GM19452 (cell line): ENCODE measurements around the gene VSIG8.

Experiments
- ATAC-seq: cut with Tn5 transposase; IDR thresholded peaks from one replicate; pipeline ENCODE4 v1.9.1; 2021; ENCODE audit not compliant: unreplicated experiment

VSIG8 gene

DNA sequence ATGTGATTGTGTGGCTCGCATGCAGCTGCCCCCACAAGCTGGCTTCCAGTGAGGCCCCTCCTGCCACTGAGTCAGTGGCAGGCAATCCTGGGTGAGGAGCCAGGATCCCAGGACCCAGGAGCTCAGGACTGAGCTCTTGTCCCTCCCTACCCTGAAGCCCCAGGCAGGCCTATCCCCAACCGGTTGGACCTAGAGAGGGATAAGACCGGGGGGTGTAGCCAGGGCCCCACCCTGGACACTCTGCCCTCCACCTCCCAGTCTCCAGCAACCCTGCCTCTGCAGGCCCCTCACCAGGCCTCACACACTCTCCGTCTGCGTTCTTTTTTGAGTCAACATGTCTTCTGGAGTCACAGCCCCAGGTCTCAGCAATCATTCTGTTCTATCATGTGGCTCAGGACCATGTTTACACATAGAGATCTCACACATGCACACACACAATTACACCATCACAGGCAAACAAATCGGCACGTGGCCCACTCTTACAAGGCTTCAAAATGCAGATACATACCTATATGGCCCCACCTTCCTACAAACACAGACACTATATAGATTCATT, 2.6 kb downstream of the VSIG8 start:
- no peak for ATAC-seq

DNA sequence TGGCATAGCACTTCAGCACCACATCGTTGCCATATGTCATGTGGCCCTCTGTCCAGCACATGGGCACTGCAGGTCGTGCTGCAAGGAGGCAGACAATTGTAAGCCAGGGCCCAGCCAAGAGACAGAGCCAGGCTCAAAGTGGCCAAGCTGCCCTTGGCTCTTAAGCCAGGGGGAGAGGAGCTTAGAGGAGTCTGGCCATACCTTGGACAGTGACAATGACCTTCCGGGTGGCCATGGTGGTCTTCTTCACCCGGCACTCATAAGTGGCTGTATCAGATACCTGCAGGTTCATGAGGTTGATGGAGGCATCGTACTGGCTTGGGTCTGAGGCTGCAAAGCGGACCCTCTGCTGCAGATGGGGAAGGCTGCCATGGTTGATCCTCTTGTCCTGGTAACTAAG, 4.6 kb downstream of the VSIG8 start:
- ATAC-seq = no peak

DNA sequence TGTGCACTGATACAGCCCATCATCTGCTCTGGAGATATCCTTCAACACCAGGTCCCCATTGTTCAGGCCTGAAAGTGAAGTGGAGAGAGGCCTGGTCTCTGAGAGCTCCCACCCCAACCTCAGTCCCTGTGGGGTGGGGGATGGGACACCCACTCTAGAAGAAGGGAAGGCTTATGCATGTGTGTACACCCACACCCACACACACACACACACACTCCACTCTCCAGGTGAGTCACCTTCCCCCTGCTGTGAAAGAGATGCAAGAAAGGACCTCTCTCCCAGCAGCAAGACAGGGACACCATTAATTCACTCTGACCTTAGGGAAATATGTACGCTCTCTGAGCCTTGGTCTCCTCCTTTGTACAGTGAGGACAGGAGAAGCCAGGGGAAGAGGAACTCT, 5.9 kb downstream of the VSIG8 start:
- ATAC-seq = no peak

DNA sequence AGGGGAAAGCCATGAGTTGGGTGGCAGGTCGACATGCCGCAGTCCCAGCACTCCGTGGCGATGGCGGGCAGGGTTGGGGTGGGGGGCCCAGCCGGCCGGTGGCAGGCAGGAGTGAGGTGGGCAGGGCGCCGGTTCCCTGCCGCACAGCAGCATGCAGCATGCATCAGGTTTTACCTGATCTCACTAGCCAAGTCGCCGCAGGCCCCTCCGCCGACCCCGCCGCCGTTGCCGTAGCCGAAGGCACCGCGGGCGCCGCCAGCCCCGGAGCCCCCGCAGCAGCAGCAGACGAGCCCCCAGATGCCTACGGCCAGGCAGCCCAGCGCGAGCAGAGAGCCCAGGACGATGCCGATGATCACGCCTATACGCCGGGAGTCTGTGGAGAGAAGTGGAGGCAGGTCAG, 6.7 kb downstream of the VSIG8 start:
- ATAC-seq = no peak

DNA sequence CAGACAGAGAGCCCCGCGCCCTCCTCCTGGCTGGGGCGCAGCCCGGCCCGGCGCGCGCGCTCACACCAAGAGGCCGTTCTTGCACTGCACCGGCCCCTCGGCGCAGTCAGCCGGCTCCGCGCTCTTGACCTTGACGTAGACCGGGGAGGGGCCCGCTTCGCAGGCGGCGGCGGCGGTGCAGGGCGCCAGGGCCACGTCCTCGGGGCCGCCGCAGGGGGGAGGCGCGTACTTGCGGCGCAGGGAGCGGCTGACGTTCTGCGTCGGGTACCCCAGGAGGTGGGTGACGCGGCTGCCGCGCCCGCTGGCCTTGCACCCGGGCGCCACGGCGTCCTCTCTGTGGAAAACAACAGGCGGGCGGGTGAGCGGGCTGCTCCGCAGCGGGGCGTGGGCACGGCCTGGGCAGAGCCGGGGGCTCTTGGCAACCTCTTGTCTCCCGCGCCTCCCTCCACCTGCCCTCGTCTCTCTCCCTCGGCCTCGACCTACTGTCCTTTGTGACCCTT, 7.7 kb downstream of the VSIG8 start:
- peak; percentile 85 for ATAC-seq

DNA sequence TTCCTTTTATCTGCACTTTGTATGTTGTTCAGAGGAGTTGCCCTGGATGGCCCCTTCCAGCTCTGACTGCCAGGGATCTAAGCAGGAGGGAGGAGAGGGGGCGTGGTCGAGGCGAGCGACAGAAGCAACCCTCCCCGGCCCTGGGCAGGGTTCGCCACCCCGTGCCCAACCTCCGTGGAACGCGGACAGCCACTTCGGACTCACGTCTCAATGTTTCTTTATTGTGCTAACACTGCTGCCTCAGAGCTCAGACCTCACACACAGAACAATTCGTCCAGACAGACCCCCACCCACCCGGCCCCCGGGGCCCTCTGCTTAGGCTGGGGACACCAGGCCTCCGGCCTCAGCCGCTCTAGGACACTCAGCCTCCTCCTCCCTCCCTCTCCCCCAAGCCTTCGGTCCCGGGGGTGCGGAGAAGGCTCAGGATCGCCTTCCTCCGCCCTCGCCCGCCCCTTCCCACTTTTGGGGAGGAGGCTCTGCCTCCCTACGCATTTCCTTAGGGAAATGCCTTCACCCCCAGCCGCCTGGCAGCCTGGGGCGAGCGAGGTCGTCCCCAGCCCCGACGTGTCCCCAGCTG, 8.3 kb downstream of the VSIG8 start:
- ATAC-seq = peak; percentile 7

DNA sequence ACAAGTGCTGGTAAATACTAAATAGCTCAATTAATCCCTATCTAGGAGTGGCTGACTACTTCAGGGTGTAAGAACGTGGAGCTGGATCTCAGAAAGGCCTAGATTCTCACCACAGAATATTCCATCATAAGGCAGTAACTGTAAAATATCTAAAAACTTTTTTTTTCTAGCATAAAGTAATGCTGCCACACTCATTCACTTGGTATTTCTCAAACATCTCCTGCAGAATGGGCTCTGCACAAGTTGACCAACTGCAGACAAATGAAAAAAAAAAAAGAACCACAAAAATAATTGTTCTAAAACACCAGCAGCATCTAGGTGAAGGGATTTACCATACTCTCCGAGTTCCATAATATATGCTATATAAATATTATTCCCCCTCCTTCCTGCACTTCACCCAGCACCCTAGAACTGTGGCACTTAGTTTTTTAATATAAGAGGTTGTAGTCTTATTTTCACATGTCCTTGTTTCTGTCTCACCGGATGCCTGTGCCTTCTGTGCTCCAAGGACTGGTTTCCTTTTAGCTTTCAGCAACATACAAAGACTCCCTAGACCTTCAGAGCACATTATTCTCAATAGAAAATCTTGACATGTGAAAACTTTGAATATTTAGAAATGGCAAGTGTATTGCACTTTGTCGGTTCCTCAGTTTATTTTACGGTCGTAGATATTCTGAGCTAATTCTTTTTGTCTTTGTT, 8.9 kb downstream of the VSIG8 start:
- ATAC-seq = no peak

DNA sequence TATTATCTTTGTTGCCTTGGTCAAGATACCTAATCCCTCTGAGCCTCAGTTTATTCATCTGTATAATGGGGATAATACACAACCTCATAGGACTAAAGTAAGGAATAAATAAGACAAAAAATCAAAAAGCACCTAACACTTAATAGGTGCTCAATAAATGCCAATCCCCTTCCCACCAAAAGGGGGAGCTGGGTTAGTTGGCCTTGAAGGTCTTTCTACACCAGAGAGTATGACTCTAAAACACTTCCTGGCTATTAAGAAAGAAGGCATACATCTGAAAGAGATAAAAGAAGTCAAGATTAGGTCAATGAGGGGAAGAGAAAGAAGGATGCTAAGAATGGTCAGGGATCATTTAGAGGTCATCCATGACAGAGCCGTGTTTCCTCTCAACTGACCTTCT, 11.1 kb downstream of the VSIG8 start:
- ATAC-seq = no peak

DNA sequence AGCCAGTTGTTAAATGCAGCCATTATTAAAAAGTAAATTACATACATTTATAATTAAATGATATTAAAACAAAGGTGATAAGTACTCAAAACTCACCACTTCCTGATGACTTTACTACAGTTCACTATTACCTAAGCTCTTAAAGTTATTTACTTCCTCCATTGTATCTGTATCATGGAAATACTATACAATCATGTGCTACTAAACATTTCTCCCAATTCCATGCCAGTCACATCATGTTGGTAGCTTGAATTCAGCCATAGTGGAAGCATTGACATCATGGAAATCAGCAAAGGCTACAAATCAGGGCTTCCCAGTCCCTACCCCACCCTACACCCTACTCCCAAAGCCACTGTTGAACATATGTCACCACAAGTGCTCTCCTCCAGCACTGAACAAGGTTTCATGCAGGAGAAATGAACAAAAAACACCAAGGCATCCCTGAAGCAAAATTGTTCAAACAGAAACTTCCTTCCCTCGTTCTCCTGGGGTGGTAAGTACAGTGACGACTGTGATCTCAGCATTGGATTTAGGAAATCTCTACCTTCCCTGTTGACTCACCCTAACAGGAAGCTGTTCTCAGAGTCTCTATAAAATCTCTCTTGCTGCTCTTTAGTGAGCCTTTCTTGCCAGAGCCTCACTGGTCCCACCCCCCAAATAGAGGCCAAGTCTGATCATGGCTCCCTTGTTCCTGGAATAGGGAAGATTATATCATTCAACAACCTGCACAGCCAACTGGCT, 12.7 kb downstream of the VSIG8 start:
- ATAC-seq = no peak

DNA sequence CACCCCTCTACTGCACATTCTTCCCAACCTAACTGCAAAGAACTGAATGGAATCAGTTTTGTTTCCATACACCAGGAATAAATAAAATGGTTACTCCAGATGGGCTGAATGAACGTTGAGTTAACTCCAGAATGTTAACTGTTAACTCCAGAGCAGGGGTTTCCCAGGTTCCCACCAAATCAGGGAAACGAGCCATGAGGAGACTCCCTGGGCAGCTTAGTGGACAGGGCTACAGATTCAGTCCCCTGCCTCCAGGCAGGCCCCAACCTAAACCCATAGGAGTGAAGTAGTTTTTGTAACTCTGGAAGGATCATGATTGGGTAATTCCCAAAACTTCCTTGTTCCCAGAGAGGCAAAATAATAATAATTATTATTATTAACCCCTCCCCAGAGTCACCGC, 14.1 kb downstream of the VSIG8 start:
- no peak for ATAC-seq

DNA sequence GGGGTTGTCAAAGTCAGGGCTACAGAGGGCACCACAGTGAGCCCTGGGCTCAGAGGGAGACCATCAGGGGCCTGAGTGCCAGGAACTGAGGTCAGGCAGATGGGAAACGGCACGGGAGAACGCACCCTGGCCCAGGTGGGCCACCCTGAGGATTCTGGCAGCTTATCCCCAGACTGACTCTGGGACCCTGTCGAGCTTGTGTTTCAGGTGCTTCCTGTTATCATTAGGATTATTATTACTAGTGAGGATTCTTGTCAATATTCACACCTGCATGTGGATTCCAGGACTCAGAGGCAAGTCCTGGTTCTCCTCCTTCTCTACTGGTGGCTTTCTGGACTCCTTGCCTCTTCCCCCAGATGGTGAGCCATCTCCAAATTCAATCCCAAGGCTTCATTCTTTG, 15.2 kb downstream of the VSIG8 start:
- ATAC-seq = no peak

DNA sequence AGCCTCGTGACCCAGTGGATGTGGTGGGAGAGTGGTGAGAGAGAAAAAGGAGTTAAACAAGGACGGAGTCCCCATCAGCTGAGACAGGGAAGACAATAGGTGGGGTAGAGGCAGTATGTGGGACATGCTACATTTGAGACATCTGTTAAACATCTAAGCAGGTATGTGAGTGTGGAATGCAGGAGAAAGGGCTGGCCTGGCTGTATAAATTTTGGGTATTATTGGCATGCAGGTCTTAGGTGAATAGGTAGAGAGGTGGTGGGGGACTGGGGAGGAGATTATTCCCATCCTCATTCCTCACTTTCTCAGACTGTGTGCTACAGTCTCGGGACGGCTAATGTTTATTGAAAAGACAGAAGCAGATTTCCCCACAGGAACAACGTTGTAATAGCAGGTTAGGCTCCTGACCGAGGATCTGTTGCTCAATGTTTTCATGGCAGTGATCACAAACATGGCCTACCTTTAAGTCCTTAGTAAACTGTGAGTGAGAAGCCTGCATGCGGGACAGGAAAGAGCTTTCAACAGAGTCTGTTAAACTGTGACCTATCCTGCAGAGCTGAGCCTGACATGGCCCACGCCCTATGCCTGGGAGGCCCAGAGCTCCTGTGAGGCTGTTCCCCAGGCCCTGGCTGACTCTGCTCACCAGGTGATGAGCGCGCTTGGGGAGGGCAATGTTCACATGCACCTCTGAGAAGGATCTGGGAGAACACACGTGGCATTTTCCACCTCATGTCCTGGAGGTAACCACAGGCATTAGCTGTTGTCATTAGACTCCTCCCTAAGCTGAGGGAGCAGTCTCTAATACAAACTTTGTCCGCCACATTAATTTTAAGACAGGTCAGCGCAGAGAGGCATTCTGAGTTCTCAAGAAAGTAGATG, 16.5 kb downstream of the VSIG8 start:
- ATAC-seq = no peak

DNA sequence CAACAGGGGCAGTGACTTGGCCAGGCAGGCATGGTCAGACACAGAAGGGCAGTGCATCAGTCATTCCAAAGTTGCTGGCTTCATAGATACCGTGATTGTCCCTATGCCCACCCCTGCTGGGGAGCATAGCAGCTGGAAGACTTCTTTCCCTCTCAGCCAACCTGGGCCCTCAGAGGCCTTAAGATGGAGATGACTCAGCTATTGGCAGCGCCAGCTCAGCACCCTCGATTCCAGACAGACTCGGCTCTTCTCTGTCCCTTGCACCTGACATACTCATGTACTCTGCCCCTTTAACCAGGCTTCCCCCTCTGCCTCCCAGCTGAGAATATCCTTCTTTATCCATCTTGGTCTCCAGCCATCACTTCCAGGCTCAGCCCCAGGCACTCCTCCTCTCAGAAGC, 19.0 kb downstream of the VSIG8 start:
- ATAC-seq = no peak

DNA sequence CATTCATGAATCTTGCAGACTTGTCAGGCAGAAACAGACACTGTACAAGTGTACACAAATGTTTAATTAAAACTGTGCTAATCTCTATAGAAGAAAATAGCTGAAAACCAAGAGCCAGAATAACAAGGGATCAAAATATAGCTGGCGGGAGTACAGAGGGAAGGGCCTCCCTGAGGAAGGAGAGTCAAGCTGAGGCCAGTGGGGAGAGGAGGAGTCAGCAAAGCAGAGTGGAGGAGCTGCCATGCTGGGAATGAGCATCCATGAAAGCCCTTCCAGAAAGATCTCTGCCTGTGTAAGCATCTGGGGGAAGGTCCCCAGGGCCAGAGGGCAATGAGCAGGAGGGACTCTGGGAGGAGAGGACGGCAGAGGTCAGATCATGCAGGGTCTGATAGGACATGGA, 20.7 kb downstream of the VSIG8 start:
- no peak for ATAC-seq

DNA sequence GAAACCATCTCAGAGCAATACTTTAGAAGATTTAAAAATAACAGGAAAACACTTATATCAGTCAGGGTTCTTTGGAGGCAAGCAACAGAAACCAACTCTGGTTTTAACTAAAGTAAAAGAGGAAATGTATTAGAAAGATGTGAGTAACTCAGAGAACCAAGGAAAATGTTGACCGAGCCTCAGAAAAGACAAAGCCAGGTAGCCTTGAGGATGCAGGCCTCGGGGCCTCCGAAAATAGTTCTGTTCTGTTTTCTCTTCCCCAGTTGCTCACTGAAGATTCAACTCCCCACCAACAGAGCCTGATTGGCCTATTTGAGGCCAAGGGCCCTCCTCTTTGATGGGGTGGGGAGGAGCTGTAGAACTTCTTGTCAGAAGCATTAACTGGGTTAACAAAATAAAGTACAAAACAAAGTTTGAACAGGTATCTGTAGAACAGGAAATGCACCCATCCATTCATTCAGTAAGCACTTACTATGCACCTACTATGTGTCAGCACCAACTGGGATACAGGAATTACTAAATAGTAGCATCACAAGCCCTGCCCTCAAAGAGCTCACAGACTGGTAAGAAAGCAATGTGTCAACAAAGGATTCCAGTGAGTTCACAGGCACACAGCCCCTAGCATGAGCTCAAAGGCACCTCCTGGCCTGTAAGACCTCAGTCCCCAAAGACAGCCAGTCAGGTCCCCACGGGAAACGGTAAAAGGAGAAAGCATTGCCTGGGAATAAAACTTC, 23.2 kb downstream of the VSIG8 start:
- peak; percentile 56 for ATAC-seq

DNA sequence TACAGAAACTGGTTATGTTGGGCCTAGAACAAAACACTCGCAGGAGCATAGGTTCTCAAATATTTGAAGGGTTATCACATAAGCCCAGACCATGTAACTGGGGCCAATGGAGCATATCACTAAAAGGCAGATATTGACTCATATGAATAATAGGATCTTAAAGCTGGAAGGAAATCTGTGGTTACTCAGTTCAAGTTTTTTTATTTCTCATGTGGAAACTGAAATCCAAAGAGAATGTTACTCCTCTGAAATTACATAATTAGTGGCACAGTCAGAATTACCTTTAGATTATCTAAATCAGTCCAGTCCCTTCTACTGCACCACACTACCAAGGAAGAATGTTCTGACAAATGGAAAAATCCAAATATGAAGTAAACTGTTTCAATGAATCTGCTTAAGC, 23.7 kb downstream of the VSIG8 start:
- ATAC-seq = peak; percentile 56

DNA sequence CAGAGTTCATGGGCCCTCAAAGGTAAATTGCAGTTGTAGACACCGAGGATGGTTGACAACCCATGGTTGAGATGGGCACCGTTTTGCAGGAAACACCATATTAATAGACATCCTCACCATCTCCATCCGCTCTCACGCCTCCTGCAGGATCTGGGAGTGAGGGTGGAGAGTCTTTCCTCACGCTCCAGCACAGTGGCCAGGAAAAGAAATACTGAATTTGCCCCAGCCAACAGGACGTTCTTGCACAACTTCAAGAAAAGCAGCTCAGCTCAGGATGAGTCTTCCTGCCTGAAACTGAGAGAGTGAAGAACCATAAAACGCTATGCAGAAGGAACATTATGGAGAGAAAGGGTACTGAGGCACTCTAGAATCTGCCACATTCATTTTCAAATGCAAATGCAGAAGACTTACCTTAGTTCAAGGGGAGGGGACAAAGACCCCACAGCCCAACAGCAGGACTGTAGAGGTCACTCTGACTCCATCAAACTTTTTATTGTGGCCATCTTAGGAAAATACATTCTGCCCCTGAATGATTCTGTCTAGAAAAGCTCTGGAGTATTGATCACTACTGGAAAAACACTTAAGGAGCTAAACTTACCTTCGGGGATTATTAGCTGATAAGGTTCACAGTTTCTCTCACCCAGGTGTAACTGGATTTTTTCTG, 26.5 kb downstream of the VSIG8 start:
- ATAC-seq = no peak

DNA sequence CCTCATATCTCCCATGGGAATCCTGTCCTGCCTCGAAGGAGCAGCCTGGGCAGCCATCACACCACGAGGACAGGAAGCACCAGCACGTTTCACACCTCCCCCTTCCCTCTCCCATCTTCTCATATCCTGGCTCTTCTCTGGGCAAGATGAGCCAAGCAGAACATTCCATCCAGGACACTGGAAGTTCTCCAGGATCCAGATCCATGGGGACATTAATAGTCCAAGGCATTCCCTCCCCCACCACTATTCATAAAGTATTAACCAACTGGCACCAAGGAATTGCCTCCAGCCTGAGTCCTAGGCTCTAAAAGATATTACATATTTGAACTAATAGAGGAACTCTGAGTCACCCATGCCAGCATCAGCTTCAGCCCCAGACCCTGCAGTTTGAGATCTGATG, 27.1 kb downstream of the VSIG8 start:
- ATAC-seq = no peak

DNA sequence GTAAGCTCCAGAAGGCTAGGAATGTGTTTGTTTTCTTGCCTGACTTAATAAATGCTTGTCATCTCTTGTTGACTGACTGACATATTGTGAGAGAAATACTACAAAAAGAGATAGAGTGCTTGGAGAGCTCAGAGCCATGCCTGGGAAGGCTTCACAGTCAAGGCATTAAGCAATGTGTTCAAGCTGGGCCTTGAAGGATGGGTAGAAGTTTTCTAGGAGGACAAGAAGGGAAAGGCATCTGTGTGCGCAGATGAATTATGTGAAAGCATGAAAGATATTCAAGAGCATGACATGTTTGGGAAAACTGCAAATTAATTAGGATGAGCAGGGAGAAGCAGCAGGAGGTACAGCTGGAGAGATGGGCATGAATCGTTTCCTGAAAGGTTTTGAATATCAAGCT, 30.1 kb downstream of the VSIG8 start:
- no peak for ATAC-seq
